Stimulated activated CD4-positive, alpha-beta T cell treated with anti-CD3 and anti-CD28 coated beads, Interleukin-12 subunit alpha, Interleukin-12 subunit beta, amount 100 ng/mL, for 48 hours (primary cell): ENCODE data around the gene SNCB.

ENCODE experiments used
- DNase-seq, 3 donors: peaks; one replicate each; pipeline ENCODE4 v3.0.0-alpha.2; 2020; ENCODE audit warnings: low read depth in 2 of 3, low spot score in 1 of 3

Gene SNCB

GRCh38 chr5:176661676-176662075, 31.3 kb upstream of the SNCB start:
- DNase-seq, result no peak

- peak; percentile 58 to 81 (median 74) for DNase-seq
Observed at GRCh38 chr5:176660860-176661641, 30.7 kb upstream of the SNCB start.

- DNase-seq, result no peak
Observed at GRCh38 chr5:176660530-176660859, 30.2 kb upstream of the SNCB start.

GRCh38 chr5:176659860-176660461, 29.6 kb upstream of the SNCB start:
- no peak for DNase-seq

- no peak for DNase-seq
Observed at GRCh38 chr5:176659512-176659839, 29.1 kb upstream of the SNCB start.

- no peak for DNase-seq
Observed at GRCh38 chr5:176658817-176659511, 28.6 kb upstream of the SNCB start.

- DNase-seq, result peak; percentile 32 to 56 (median 52)
Observed at GRCh38 chr5:176658007-176658599, 27.8 kb upstream of the SNCB start.

GRCh38 chr5:176656467-176656990, 26.2 kb upstream of the SNCB start:
- DNase-seq, result no peak

GRCh38 chr5:176654856-176655255, 24.5 kb upstream of the SNCB start:
- DNase-seq, result no peak

- DNase-seq, result peak; percentile 70 to 84 (median 71)
Observed at GRCh38 chr5:176653401-176654385, 23.4 kb upstream of the SNCB start.

GRCh38 chr5:176652136-176652535, 21.8 kb upstream of the SNCB start:
- DNase-seq, result no peak

GRCh38 chr5:176651472-176651980, 21.2 kb upstream of the SNCB start:
- DNase-seq, result no peak

- no peak for DNase-seq
Observed at GRCh38 chr5:176650354-176650884, 20.1 kb upstream of the SNCB start.

GRCh38 chr5:176648474-176649194, 18.3 kb upstream of the SNCB start:
- DNase-seq, result no peak

- DNase-seq, result no peak
Observed at GRCh38 chr5:176647843-176648473, 17.6 kb upstream of the SNCB start.

GRCh38 chr5:176647030-176647842, 16.9 kb upstream of the SNCB start, which contains the start of gene TSPAN17:
TSS of gene TSPAN17 (plus strand) at chr5:176647484. CDS start at chr5:176647616, 132 bp downstream.
- DNase-seq, result peak; percentile 99 to 100 (median 100)

GRCh38 chr5:176646707-176647029, 16.3 kb upstream of the SNCB start:
- DNase-seq, result no peak

GRCh38 chr5:176646049-176646706, 15.8 kb upstream of the SNCB start:
- no peak for DNase-seq
